Body of pancreas (tissue), 4 donors: Measurements from ENCODE around the gene WDR86. TPM values are rescaled to one million over a fixed set of nuclear protein-coding genes. Genes with fewer than 3 reads are reported as not detected.

Source experiments
- ATAC-seq: fragments of 150-250 bp; one replicate; pipeline ENCODE4 v1.9.1; 2016
- DNase-seq, 4 donors: peaks; one replicate each; pipeline ENCODE4 v3.0.0-alpha.2; 2019
- H3K27ac ChIP-seq, 4 donors: fragments of 200-600 bp; sonication (generic); 1 replicate in 3 of 4; 2 replicates in 1 of 4; pipeline versions ENCODE4 v1.5.1 to v1.6.1; 2016 to 2019; ENCODE audit warnings: mild to moderate bottlenecking in 1 of 4, mixed read lengths in 1 of 4, moderate library complexity in 1 of 4
- H3K27me3 ChIP-seq, 2 donors: fragments of 200-600 bp; sonication (generic); one replicate each; pipeline ENCODE4 v1.6.0; 2016; ENCODE audit warnings: mild to moderate bottlenecking in 1 of 2
- H3K36me3 ChIP-seq, 2 donors: fragments of 200-600 bp; sonication (generic); replicated peaks in 1 of 2; 2 replicates each; pipeline ENCODE4 v1.5.1; 2016; ENCODE audit warnings: low read depth in 2 of 2; ENCODE audit not compliant: insufficient read depth in 1 of 2
- H3K4me1 ChIP-seq: fragments of 200-600 bp; sonication (generic); one replicate; pipeline ENCODE4 v1.6.0; 2016
- H3K4me3 ChIP-seq, 2 donors: fragments of 200-600 bp; sonication (generic); 1 replicate in 1 of 2; 2 replicates in 1 of 2; pipeline ENCODE4 v1.5.1; 2016 to 2019
- H3K9me3 ChIP-seq, 3 donors: fragments of 200-600 bp; sonication (generic); 1 replicate in 2 of 3; 2 replicates in 1 of 3; pipeline ENCODE4 v1.5.1; 2016
- POLR2A ChIP-seq, 3 donors: fragments of 450-650 bp; IDR thresholded peaks; one replicate each; pipeline ENCODE4 v1.6.1; 2016; ENCODE audit warnings: antibody characterized with exemption in 3 of 3, mild to moderate bottlenecking in 2 of 3
- WGBS, 2 donors: methylation state at CpG; one replicate each; pipeline ENCODE4 v1.1.5; 2017; 5-methylcytosine and 5-hydroxymethylcytosine counted together
- intact Hi-C: fragments of 100-400 bp; cut with DNase I; formaldehyde crosslinking; loops from one replicate; pipeline ENCODE4 v1.15.1; 2023
- total RNA-seq, 2 donors: library from RNA; depleted of rRNA; stranded (reverse); fragments of >200 nt; gene quantifications; one replicate each; pipeline ENCODE4 v1.1.0, GENCODE V29; 2016
- TF ChIP-seq, protein P1 (sequence below), 7 experiments: fragments of 450-650 bp in 4 of 7; fragments of 200-600 bp in 3 of 7; sonication (generic) in 3 of 7; IDR thresholded peaks; one replicate each; pipeline ENCODE4 v1.5.1; 2016 to 2019; ENCODE audit warnings: antibody characterized with exemption in 7 of 7

WDR86 gene
- total RNA-seq, 2 donors from 2014 or later, result 3.9 to 11.2 TPM

GRCh38 chr7:151384352-151384697, 25.5 kb downstream of the WDR86 start:
- H3K27ac ChIP-seq, result no peak overlapping the region
- H3K27me3 ChIP-seq, result no peaks in the 10 kb centered on the region
- intact Hi-C loops, result no loop called here
- TF ChIP-seq, protein P1, sequence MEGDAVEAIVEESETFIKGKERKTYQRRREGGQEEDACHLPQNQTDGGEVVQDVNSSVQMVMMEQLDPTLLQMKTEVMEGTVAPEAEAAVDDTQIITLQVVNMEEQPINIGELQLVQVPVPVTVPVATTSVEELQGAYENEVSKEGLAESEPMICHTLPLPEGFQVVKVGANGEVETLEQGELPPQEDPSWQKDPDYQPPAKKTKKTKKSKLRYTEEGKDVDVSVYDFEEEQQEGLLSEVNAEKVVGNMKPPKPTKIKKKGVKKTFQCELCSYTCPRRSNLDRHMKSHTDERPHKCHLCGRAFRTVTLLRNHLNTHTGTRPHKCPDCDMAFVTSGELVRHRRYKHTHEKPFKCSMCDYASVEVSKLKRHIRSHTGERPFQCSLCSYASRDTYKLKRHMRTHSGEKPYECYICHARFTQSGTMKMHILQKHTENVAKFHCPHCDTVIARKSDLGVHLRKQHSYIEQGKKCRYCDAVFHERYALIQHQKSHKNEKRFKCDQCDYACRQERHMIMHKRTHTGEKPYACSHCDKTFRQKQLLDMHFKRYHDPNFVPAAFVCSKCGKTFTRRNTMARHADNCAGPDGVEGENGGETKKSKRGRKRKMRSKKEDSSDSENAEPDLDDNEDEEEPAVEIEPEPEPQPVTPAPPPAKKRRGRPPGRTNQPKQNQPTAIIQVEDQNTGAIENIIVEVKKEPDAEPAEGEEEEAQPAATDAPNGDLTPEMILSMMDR (IDR thresholded peaks at IDR 0.05), result no peak
- TF ChIP-seq POLR2A (IDR thresholded peaks at IDR 0.05), result no peak
- no peaks in the 10 kb centered on the region for H3K36me3 ChIP-seq
- no peak for ATAC-seq
- DNase-seq, result no peak
- WGBS, 2 donors, result 78 to 84% methylated on average over 6 of the region's 6 CpGs
- peaks cover 18% of the 10 kb centered on the region for H3K4me1 ChIP-seq
- H3K4me3 ChIP-seq, result no peak overlapping the region
- no peaks in the 10 kb centered on the region for H3K9me3 ChIP-seq

DNA sequence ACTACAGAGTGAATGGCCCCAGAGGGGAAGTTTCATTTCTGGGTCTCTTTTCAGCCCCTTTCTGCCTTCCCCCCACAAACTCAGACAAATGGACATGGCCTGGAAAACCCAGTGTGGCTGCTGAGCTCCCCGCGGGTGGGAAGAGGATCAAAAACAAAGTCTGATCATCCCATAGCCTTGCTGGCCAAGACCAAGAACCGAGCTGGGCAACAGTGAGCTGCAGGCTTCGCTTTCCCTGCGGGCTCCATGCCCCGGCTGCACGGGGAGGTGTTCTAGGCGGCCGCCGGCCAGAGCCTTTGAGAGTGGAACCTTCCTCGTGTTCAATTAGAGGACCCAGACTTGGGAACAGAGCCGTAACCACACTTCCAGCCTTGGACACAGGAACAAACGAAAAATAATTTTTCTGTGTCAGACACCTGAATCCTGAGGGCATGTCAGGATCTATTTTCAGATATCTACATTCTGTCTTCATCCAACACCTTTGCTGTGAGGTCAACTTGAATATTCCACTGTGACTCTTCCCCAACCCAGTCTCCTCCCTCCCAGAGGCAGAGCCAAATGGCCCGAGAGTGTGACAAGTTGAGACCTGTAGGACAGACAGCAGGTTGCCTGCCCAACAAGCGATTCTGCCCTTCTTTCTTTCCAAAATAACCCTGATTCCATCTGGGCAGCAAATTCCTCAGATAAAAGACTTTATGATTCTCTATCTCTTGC, 26.0 kb downstream of the WDR86 start:
- DNase-seq (no peak), ATAC-seq (no peak)
- no peak overlapping the region for H3K27ac ChIP-seq
- H3K9me3 ChIP-seq, result no peaks in the 10 kb centered on the region
- 61 to 80% methylated on average over 15 of the region's 15 CpGs for WGBS, 2 donors
- no peaks in the 10 kb centered on the region for H3K27me3 ChIP-seq
- intact Hi-C loops, result no loop called here
- TF ChIP-seq POLR2A (IDR thresholded peaks at IDR 0.05), result no peak
- TF ChIP-seq, protein P1 (IDR thresholded peaks at IDR 0.05), result no peak
- H3K4me3 ChIP-seq, result no peak overlapping the region
- H3K36me3 ChIP-seq, result no peaks in the 10 kb centered on the region
- peaks cover 18% of the 10 kb centered on the region for H3K4me1 ChIP-seq

DNA sequence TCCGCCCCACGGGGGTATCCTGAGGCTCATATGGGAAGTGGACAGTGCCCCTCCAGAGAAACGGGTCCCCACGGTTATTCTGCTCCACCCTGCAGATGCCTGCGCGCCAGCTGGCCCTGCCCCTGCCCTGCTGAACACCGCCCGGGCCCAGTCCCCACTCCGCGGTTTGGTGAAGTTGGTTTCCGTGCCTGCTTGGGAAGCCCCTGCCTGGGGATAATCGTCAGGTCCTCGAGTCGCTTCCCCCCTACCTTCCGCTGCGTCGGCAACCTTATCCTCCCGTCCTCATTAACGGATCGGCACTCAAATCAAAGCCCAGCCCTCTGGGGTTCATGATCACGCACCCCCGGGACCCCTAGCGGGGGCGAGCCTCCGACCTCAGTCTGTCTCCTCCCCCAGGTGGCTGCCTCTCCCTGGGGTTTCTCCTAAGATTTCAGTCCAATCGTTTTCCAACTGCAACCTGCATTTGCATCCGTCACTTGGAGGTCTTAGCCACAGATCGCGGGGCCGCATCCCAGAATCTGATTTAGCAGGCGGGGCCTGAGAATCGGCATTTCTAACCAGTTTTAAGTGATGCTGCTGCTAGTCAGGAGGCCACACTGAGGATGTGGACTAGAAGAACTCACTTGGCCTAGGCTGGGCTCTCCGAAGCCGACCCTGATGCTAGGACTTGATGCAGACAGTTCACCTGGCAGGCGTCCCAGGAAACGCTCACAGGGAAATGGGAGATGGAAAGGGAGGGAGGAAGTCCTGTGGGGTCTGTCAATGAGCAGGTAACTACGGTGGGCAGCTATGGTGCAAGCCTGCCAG, 27.6 kb downstream of the WDR86 start:
- Histone ChIP-seq H3K9me3 (no peaks in the 10 kb centered on the region), H3K4me1 (peaks cover 18% of the 10 kb centered on the region), H3K27ac (no peak overlapping the region), H3K27me3 (no peaks in the 10 kb centered on the region), H3K36me3 (peaks cover 0 to 3% of the 10 kb centered on the region in 2 donors), H3K4me3 (no peak overlapping the region)
- WGBS, 2 donors, result 17 to 22% methylated on average over 16 to 37 of the region's 37 CpGs
- TF ChIP-seq, protein P1 (IDR thresholded peaks at IDR 0.05), result no peak
- no peak for TF ChIP-seq POLR2A (IDR thresholded peaks at IDR 0.05)
- ATAC-seq (no peak), DNase-seq (no peak)
- intact Hi-C loops, result no loop called here

DNA sequence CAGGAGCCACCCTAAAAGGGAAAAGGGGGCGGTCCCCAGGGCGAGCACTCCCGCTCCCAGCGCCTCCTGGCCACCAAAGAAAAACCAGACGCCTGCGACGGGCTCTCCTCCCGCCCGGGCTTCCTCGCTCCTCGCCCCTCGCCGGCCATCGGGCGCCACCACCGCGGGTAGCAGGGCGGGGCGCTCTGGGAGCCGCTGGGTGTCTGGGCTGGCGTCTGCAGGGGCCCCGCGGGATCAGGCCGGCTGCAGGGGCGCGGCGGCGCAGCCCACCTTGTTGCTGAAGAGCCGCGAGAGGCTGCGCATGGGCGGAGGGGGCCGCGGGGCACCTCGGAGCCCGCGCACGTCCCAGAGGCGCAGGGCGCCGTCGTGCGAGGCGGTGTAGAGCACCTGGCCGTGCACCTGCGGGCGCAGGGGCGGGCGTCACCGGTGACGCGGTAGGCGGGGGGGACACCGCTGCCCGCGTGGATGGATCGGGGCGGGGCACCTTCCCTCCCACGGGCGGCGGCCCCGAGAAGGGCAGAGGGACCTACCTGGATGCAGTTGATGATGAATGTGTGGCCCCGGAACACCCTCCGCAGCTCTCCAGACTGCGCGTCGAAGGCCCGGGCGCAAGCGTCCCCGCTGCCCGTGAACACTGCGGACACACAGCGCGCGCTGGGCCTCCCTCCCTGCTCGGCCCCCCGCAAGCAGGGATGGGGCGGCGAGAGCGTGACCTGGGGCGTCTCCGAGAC, 28.3 kb downstream of the WDR86 start:
- H3K27me3 ChIP-seq, result no peaks in the 10 kb centered on the region
- ATAC-seq (no peak), DNase-seq (no peak)
- H3K36me3 ChIP-seq, result peaks cover 4 to 7% of the 10 kb centered on the region in 2 donors
- no peak overlapping the region for H3K27ac ChIP-seq
- intact Hi-C loops, result no loop called here
- 2 to 4% methylated on average over 10 to 62 of the region's 83 CpGs for WGBS, 2 donors
- H3K4me3 ChIP-seq, result no peak overlapping the region
- no peaks in the 10 kb centered on the region for H3K9me3 ChIP-seq
- H3K4me1 ChIP-seq, result peaks cover 16% of the 10 kb centered on the region
- TF ChIP-seq, protein P1 (IDR thresholded peaks at IDR 0.05), result no peak
- TF ChIP-seq POLR2A (IDR thresholded peaks at IDR 0.05), result no peak
